Stimulated activated CD8-positive, alpha-beta memory T cell treated with anti-CD3 and anti-CD28 coated beads, Interleukin-15, amount 100 ng/mL, for 4 hours (primary cell): ENCODE data around the gene SPOCK2.
A peak's percentile ranks its signal among the peaks of the same experiment; 100 is the strongest.
"Not testable (repeated sequence)": the region's sequence is repeated elsewhere in the genome, so short reads cannot be mapped to it uniquely, and the experiment has no call there.

Experiments
- DNase-seq, 2 donors: peaks; one replicate each; pipeline ENCODE4 v3.0.0-alpha.2; 2020; ENCODE audit warnings: low read depth in 2 of 2

Gene SPOCK2

GRCh38 chr10:72087969-72088888 lies at the start of gene SPOCK2:
SPOCK2 (minus strand) TSS chr10:72088551; CDS start chr10:72088328, 223 bp downstream.
- DNase-seq, result peak in 1 of 2 donors; percentile 29

GRCh38 chr10:72137583-72137982 lies 49.2 kb upstream of the SPOCK2 start:
- DNase-seq, result no peak

GRCh38 chr10:72136225-72136624 lies 47.9 kb upstream of the SPOCK2 start:
- DNase-seq, result not testable (repeated sequence)

GRCh38 chr10:72134785-72135767 lies 46.7 kb upstream of the SPOCK2 start:
- DNase-seq, result no peak

GRCh38 chr10:72133517-72133916 lies 45.2 kb upstream of the SPOCK2 start:
- DNase-seq, result no peak

GRCh38 chr10:72132854-72133253 lies 44.5 kb upstream of the SPOCK2 start:
- no peak for DNase-seq

- DNase-seq, result no peak
Measured at GRCh38 chr10:72127571-72127970, 39.2 kb upstream of the SPOCK2 start.

GRCh38 chr10:72126872-72127232 lies 38.5 kb upstream of the SPOCK2 start:
- no peak for DNase-seq

GRCh38 chr10:72126184-72126871 lies 38.0 kb upstream of the SPOCK2 start:
- no peak for DNase-seq

GRCh38 chr10:72124989-72125388 lies 36.6 kb upstream of the SPOCK2 start:
- no peak for DNase-seq

GRCh38 chr10:72124381-72124780 lies 36.0 kb upstream of the SPOCK2 start:
- DNase-seq, result no peak

GRCh38 chr10:72123616-72124015 lies 35.3 kb upstream of the SPOCK2 start:
- DNase-seq, result no peak

GRCh38 chr10:72122221-72122620 lies 33.9 kb upstream of the SPOCK2 start:
- DNase-seq, result no peak

GRCh38 chr10:72121389-72121788 lies 33.0 kb upstream of the SPOCK2 start:
- DNase-seq, result no peak

GRCh38 chr10:72116372-72116771 lies 28.0 kb upstream of the SPOCK2 start:
- no peak for DNase-seq

GRCh38 chr10:72114706-72115450 lies 26.5 kb upstream of the SPOCK2 start:
- DNase-seq, result no peak

GRCh38 chr10:72110673-72111401 lies 22.5 kb upstream of the SPOCK2 start:
- DNase-seq, result no peak

GRCh38 chr10:72109636-72110157 lies 21.3 kb upstream of the SPOCK2 start:
- DNase-seq, result no peak

- DNase-seq, result no peak
Measured at GRCh38 chr10:72108830-72109635, 20.7 kb upstream of the SPOCK2 start.
